HG03175 (cell line): Measurements from ENCODE around the gene IGFBP2.
"Not testable (repeated sequence)": the region's sequence is repeated elsewhere in the genome, so short reads cannot be mapped to it uniquely, and the experiment has no call there.

Experiments
- ATAC-seq: cut with Tn5 transposase; IDR thresholded peaks from one replicate; pipeline ENCODE4 v1.9.1; 2021; ENCODE audit warnings: mild to moderate bottlenecking, moderate library complexity; ENCODE audit not compliant: unreplicated experiment

The IGFBP2 gene

GRCh38 chr2:216632952-216633615 is at the start of gene IGFBP2:
Gene IGFBP2 (plus strand): TSS chr2:216633420. CDS start chr2:216633524, 104 bp downstream.
- ATAC-seq = no peak

GRCh38 chr2:216583606-216584005 is 49.6 kb upstream of the IGFBP2 start:
- ATAC-seq = no peak

GRCh38 chr2:216584112-216584511 is 49.1 kb upstream of the IGFBP2 start:
- ATAC-seq = no peak

- ATAC-seq = no peak
These were observed 47.8 kb upstream of the IGFBP2 start for GRCh38 chr2:216585441-216585840.

GRCh38 chr2:216588861-216589710 is 44.1 kb upstream of the IGFBP2 start:
- ATAC-seq = no peak

GRCh38 chr2:216589791-216590190 is 43.4 kb upstream of the IGFBP2 start:
- no peak for ATAC-seq

- no peak for ATAC-seq
These were observed 42.4 kb upstream of the IGFBP2 start for GRCh38 chr2:216590780-216591179.

GRCh38 chr2:216591480-216591879 is 41.7 kb upstream of the IGFBP2 start:
- ATAC-seq = no peak

GRCh38 chr2:216594081-216594480 is 39.1 kb upstream of the IGFBP2 start:
- no peak for ATAC-seq

- no peak for ATAC-seq
These were observed 36.8 kb upstream of the IGFBP2 start for GRCh38 chr2:216596236-216596979.

- no peak for ATAC-seq
These were observed 36.2 kb upstream of the IGFBP2 start for GRCh38 chr2:216596980-216597509.

GRCh38 chr2:216597825-216598224 is 35.4 kb upstream of the IGFBP2 start:
- ATAC-seq = not testable (repeated sequence)

- no peak for ATAC-seq
These were observed 31.4 kb upstream of the IGFBP2 start for GRCh38 chr2:216601632-216602409.

GRCh38 chr2:216603010-216603883 is 30.0 kb upstream of the IGFBP2 start:
- no peak for ATAC-seq

- ATAC-seq = no peak
These were observed 29.4 kb upstream of the IGFBP2 start for GRCh38 chr2:216603884-216604245.

- no peak for ATAC-seq
These were observed 28.8 kb upstream of the IGFBP2 start for GRCh38 chr2:216604458-216604857.

GRCh38 chr2:216606551-216607276 is 26.5 kb upstream of the IGFBP2 start:
- ATAC-seq = peak; percentile 87

GRCh38 chr2:216607277-216607560 is 26.0 kb upstream of the IGFBP2 start:
- ATAC-seq = no peak

GRCh38 chr2:216608525-216608924 is 24.7 kb upstream of the IGFBP2 start:
- ATAC-seq = no peak
